K562 (cell line): ENCODE results near the gene CKMT1A. TPM values are rescaled to one million over a fixed set of nuclear protein-coding genes. Genes with fewer than 3 reads are reported as not detected.

ENCODE experiments used
- CBX2 ChIP-seq: fragments of 200-600 bp; sonication (generic); IDR thresholded peaks from one replicate; pipeline ENCODE4 v1.6.1; 2012; ENCODE audit warnings: mild to moderate bottlenecking, low read length, inconsistent platforms; ENCODE audit not compliant: insufficient read depth, poor library complexity, severe bottlenecking
- DNMT1 ChIP-seq: fragments of 450-650 bp; IDR thresholded peaks from 2 replicates; pipeline ENCODE4 v1.6.1; 2016; ENCODE audit warnings: antibody characterized with exemption, mild to moderate bottlenecking
- RBM17 ChIP-seq: fragments of 200-400 bp; formaldehyde crosslinking; IDR thresholded peaks from 2 replicates; pipeline ENCODE4 v1.6.1; 2017; ENCODE audit warnings: low read depth, mild to moderate bottlenecking, low read length, borderline replicate concordance
- polyA plus RNA-seq, 8 experiments: library from polyadenylated mRNA; depleted of rRNA in 4 of 8; stranded (reverse) in 5 of 8; unstranded in 3 of 8; fragments of >200 nt; fragmentation: Nextera tagmentation in 2 of 8; fragmentation: Illumina TruSeq in 1 of 8; extraction: Ambion mirVana in 2 of 8; extraction: Trizol in 1 of 8; gene quantifications; 2 replicates each; pipeline versions ENCODE4 v1.2.1 to v1.2.3, GENCODE V29; 2011 to 2014; ENCODE audit warnings: inconsistent platforms in 1 of 8, missing spikeins in 1 of 8
- total RNA-seq, 7 experiments: library from RNA; depleted of rRNA in 6 of 7; stranded (reverse); fragments of >200 nt in 6 of 7; fragmentation: Illumina TruSeq in 2 of 7; extraction: Trizol in 2 of 7; gene quantifications; 2 replicates each; pipeline versions ENCODE4 v1.2.1 to v1.2.3, GENCODE V29; 2011 to 2021; ENCODE audit warnings: low replicate concordance in 1 of 7
- TF ChIP-seq, protein P1 (sequence below): fragments of 250-450 bp; sonication (Bioruptor Pico); IDR thresholded peaks from 2 replicates; pipeline ENCODE4 v1.4.0; 2020; ENCODE audit warnings: borderline replicate concordance
- TF ChIP-seq, protein P2 (sequence below), 2 experiments: fragments of 250-450 bp in 1 of 2; fragments of 450-650 bp in 1 of 2; sonication (Bioruptor Pico) in 1 of 2; IDR thresholded peaks; 2 replicates each; pipeline versions ENCODE4 v1.6.1 to v1.8.0; 2016 to 2021; ENCODE audit warnings: mild to moderate bottlenecking in 2 of 2, moderate library complexity in 2 of 2, missing compliant biosample characterization in 1 of 2, missing genetic modification characterization in 1 of 2
- TF ChIP-seq, protein P3 (sequence below): sonication (generic); formaldehyde crosslinking; IDR thresholded peaks from 2 replicates; pipeline ENCODE4 v1.8.1; 2023; ENCODE audit warnings: mild to moderate bottlenecking, missing genetic modification reagents

CKMT1A gene
- total and polyA plus RNA-seq, 9 of the 15 experiments (the other 6 are each of a cell fraction or from before 2014, with no cell fraction given): 3.6 to 13.5 (median 7.7) TPM

DNA sequence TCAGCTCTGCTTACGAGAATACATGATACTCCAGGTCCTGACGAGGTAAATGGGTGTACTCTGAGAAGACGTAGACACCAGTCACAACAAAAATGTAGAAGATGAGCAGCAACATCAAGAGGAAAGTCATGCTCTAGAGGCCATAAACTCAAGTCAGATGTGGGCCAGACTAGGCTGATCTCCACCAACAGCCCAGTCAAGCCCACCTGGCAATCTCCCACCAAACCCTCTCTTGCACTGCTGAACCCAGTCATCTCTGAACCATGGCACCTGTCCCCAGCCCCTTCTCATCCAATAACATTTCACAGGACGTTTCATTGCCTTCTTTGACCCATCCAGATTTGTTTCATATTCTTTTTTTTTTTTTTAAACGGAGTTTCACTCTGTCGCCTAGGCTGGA lies 41.8 kb downstream of the CKMT1A start (continued):
- TF ChIP-seq, protein P1, sequence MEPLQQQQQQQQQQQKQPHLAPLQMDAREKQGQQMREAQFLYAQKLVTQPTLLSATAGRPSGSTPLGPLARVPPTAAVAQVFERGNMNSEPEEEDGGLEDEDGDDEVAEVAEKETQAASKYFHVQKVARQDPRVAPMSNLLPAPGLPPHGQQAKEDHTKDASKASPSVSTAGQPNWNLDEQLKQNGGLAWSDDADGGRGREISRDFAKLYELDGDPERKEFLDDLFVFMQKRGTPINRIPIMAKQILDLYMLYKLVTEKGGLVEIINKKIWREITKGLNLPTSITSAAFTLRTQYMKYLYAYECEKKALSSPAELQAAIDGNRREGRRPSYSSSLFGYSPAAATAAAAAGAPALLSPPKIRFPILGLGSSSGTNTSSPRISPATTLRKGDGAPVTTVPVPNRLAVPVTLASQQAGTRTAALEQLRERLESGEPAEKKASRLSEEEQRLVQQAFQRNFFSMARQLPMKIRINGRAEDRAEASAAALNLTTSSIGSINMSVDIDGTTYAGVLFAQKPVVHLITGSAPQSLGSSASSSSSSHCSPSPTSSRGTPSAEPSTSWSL (CRISPR knock-in tag): no peak
- TF ChIP-seq RBM17 (no peak), CBX2 (no peak), DNMT1 (no peak)
- TF ChIP-seq, protein P2, sequence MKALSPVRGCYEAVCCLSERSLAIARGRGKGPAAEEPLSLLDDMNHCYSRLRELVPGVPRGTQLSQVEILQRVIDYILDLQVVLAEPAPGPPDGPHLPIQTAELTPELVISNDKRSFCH (CRISPR knock-in tag; IDR thresholded peaks at IDR 0.05): no peak
- TF ChIP-seq, protein P2 (tag; IDR thresholded peaks at IDR 0.05): no peak
- TF ChIP-seq, protein P3, sequence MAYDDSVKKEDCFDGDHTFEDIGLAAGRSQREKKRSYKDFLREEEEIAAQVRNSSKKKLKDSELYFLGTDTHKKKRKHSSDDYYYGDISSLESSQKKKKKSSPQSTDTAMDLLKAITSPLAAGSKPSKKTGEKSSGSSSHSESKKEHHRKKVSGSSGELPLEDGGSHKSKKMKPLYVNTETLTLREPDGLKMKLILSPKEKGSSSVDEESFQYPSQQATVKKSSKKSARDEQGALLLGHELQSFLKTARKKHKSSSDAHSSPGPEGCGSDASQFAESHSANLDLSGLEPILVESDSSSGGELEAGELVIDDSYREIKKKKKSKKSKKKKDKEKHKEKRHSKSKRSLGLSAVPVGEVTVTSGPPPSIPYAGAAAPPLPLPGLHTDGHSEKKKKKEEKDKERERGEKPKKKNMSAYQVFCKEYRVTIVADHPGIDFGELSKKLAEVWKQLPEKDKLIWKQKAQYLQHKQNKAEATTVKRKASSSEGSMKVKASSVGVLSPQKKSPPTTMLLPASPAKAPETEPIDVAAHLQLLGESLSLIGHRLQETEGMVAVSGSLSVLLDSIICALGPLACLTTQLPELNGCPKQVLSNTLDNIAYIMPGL: no peak
